HG03103 (cell line): Measurements from ENCODE around the gene DHRS3.

ENCODE experiments used
- ATAC-seq: cut with Tn5 transposase; IDR thresholded peaks from one replicate; pipeline ENCODE4 v1.9.1; 2021; ENCODE audit warnings: low read depth; ENCODE audit not compliant: unreplicated experiment

The DHRS3 gene

GRCh38 chr1:12618661-12618964 lies 603 bp upstream of the DHRS3 start:
- ATAC-seq: no peak

GRCh38 chr1:12617511-12617900 lies 504 bp downstream of the DHRS3 start:
- no peak for ATAC-seq

- no peak for ATAC-seq
Measured at GRCh38 chr1:12616709-12617373, 1.2 kb downstream of the DHRS3 start.

- no peak for ATAC-seq
Measured at GRCh38 chr1:12615865-12616708, 1.9 kb downstream of the DHRS3 start.

GRCh38 chr1:12615159-12615864 lies 2.7 kb downstream of the DHRS3 start:
- no peak for ATAC-seq

- no peak for ATAC-seq
Measured at GRCh38 chr1:12614402-12615158, 3.4 kb downstream of the DHRS3 start.

- no peak for ATAC-seq
Measured at GRCh38 chr1:12613180-12613579, 4.8 kb downstream of the DHRS3 start.

- ATAC-seq: no peak
Measured at GRCh38 chr1:12610941-12611340, 7.1 kb downstream of the DHRS3 start.

- no peak for ATAC-seq
Measured at GRCh38 chr1:12610305-12610935, 7.6 kb downstream of the DHRS3 start.

- no peak for ATAC-seq
Measured at GRCh38 chr1:12609469-12610003, 8.5 kb downstream of the DHRS3 start.

- ATAC-seq: no peak
Measured at GRCh38 chr1:12608311-12608957, 9.6 kb downstream of the DHRS3 start.

- no peak for ATAC-seq
Measured at GRCh38 chr1:12607263-12607662, 10.7 kb downstream of the DHRS3 start.

GRCh38 chr1:12604986-12605385 lies 13.0 kb downstream of the DHRS3 start:
- ATAC-seq: no peak

- ATAC-seq: no peak
Measured at GRCh38 chr1:12604114-12604874, 13.7 kb downstream of the DHRS3 start.

GRCh38 chr1:12603224-12603623 lies 14.8 kb downstream of the DHRS3 start:
- ATAC-seq: no peak

GRCh38 chr1:12602659-12603024 lies 15.4 kb downstream of the DHRS3 start:
- ATAC-seq: no peak

- ATAC-seq: no peak
Measured at GRCh38 chr1:12601700-12602658, 16.0 kb downstream of the DHRS3 start.
